ENCODE measurements around the gene FOXS1.

- TF ChIP-seq EZH2phosphoT487 (IDR thresholded peaks at IDR 0.05; ENCODE audit: borderline replicate concordance, low read length) = no peak
- TF ChIP-seq, protein P1, sequence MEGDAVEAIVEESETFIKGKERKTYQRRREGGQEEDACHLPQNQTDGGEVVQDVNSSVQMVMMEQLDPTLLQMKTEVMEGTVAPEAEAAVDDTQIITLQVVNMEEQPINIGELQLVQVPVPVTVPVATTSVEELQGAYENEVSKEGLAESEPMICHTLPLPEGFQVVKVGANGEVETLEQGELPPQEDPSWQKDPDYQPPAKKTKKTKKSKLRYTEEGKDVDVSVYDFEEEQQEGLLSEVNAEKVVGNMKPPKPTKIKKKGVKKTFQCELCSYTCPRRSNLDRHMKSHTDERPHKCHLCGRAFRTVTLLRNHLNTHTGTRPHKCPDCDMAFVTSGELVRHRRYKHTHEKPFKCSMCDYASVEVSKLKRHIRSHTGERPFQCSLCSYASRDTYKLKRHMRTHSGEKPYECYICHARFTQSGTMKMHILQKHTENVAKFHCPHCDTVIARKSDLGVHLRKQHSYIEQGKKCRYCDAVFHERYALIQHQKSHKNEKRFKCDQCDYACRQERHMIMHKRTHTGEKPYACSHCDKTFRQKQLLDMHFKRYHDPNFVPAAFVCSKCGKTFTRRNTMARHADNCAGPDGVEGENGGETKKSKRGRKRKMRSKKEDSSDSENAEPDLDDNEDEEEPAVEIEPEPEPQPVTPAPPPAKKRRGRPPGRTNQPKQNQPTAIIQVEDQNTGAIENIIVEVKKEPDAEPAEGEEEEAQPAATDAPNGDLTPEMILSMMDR (IDR thresholded peaks at IDR 0.05; ENCODE audit: low read depth, low read length, poor library complexity, severe bottlenecking) = no peak
Observed at GRCh38 chr20:31808481-31808880, 36.9 kb downstream of the FOXS1 start.
